D721Med (cell line): Measurements from ENCODE around the gene CISH.

Experiments used
- DNase-seq: peaks from one replicate; pipeline ENCODE4 v3.0.0; 2011; ENCODE audit warnings: low spot score; ENCODE audit not compliant: insufficient read length
- FAIRE-seq: peaks from 2 replicates; lab custom pipeline; 2011; peaks lifted over from hg19 to GRCh38; lab: Jason Lieb, UNC
- TF ChIP-seq, protein P1 (sequence below): IDR thresholded peaks from 2 replicates; pipeline ENCODE4 v1.5.1; 2012; ENCODE audit warnings: mild to moderate bottlenecking, control low read depth; ENCODE audit not compliant: insufficient read depth; ENCODE audit errors: missing control alignments

Gene CISH

GRCh38 chr3:50630394-50630793, 18.8 kb upstream of the CISH start:
- TF ChIP-seq, protein P1, sequence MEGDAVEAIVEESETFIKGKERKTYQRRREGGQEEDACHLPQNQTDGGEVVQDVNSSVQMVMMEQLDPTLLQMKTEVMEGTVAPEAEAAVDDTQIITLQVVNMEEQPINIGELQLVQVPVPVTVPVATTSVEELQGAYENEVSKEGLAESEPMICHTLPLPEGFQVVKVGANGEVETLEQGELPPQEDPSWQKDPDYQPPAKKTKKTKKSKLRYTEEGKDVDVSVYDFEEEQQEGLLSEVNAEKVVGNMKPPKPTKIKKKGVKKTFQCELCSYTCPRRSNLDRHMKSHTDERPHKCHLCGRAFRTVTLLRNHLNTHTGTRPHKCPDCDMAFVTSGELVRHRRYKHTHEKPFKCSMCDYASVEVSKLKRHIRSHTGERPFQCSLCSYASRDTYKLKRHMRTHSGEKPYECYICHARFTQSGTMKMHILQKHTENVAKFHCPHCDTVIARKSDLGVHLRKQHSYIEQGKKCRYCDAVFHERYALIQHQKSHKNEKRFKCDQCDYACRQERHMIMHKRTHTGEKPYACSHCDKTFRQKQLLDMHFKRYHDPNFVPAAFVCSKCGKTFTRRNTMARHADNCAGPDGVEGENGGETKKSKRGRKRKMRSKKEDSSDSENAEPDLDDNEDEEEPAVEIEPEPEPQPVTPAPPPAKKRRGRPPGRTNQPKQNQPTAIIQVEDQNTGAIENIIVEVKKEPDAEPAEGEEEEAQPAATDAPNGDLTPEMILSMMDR = no peak
- no peak for FAIRE-seq
- DNase-seq = no peak

DNA sequence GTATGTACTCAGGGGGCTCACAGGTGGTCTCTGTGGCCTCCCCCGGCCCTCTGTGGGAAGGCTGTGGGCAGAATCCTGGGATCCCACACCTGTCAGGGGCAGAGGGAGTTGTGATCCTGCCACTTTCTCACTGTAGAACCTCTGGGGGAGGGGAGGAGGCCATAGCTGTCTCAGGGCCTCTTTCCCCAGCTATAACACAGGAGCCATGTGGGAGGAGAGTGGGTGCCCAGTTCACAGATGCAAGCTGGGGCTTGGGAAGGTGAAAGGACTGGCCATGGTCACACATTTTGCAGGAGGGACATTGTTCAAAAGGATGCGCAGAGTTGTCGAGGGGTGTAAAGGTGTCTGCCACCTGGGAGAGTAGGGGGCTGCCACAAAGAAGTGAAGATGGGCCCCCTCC, 17.0 kb upstream of the CISH start:
- TF ChIP-seq, protein P1 = no peak

GRCh38 chr3:50627407-50628051, 16.0 kb upstream of the CISH start:
- DNase-seq (no peak), FAIRE-seq (no peak)
- TF ChIP-seq, protein P1 = no peak

More for the DNA sequence above, 17.0 kb upstream of the CISH start:
- DNase-seq (no peak), FAIRE-seq (no peak)

GRCh38 chr3:50626401-50626800, 14.8 kb upstream of the CISH start:
- FAIRE-seq = no peak
- TF ChIP-seq, protein P1 = no peak
- no peak for DNase-seq

- FAIRE-seq = no peak
- DNase-seq = peak; percentile 41
- TF ChIP-seq, protein P1 = no peak
Measured at GRCh38 chr3:50625231-50626182, 13.9 kb upstream of the CISH start.

GRCh38 chr3:50624634-50625033, 13.1 kb upstream of the CISH start:
- TF ChIP-seq, protein P1 = no peak
- FAIRE-seq (no peak), DNase-seq (no peak)
